Uterus (tissue), 2 donors: ENCODE data around the gene GPR87.

Experiments
- CTCF ChIP-seq, 4 experiments: fragments of 200-600 bp in 2 of 4; fragments of 450-650 bp in 2 of 4; sonication (generic) in 2 of 4; IDR thresholded peaks; one replicate each; pipeline ENCODE4 v1.5.1; 2016 to 2019; ENCODE audit warnings: antibody characterized with exemption in 4 of 4, mild to moderate bottlenecking in 2 of 4, moderate library complexity in 1 of 4
- POLR2A ChIP-seq, 2 donors: fragments of 450-650 bp; IDR thresholded peaks; one replicate each; pipeline ENCODE4 v1.6.1; 2016; ENCODE audit warnings: antibody characterized with exemption in 2 of 2, mild to moderate bottlenecking in 1 of 2, moderate library complexity in 1 of 2

- TF ChIP-seq CTCF (IDR thresholded peaks at IDR 0.05) = no peak
- TF ChIP-seq POLR2A (IDR thresholded peaks at IDR 0.05) = no peak
Measured at GRCh38 chr3:151305060-151305774, 11.4 kb downstream of the GPR87 start.
